OCI-LY1 (cell line): ENCODE data around the gene AGAP1.

Source experiments
- H2AFZ ChIP-seq: fragments of 200-600 bp; sonication (generic), shearing (Covaris generic); 2 replicates; pipeline ENCODE4 v1.6.0; 2014; ENCODE audit warnings: antibody characterized with exemption, mild to moderate bottlenecking, low read length
- H3F3A ChIP-seq: fragments of 200-600 bp; sonication (generic), shearing (Covaris generic); 2 replicates; pipeline ENCODE4 v1.6.0; 2014; ENCODE audit warnings: mild to moderate bottlenecking, antibody characterized with exemption, low read length, moderate library complexity; ENCODE audit not compliant: insufficient read depth
- H3K27ac ChIP-seq: fragments of 200-600 bp; sonication (generic); 2 replicates; pipeline ENCODE4 v1.5.1; 2014; ENCODE audit warnings: low read length, mixed run types, mild to moderate bottlenecking, low read depth; ENCODE audit not compliant: poor library complexity, severe bottlenecking
- H3K27me3 ChIP-seq: fragments of 200-600 bp; sonication (generic); 2 replicates; pipeline ENCODE4 v1.6.0; 2014; ENCODE audit warnings: antibody characterized with exemption, mild to moderate bottlenecking, low read length, moderate library complexity; ENCODE audit not compliant: insufficient read depth
- H3K36me3 ChIP-seq: fragments of 200-600 bp; sonication (generic); 2 replicates; pipeline ENCODE4 v1.6.1; 2014; ENCODE audit warnings: mild to moderate bottlenecking, antibody characterized with exemption, low read length, moderate library complexity, mixed read lengths; ENCODE audit not compliant: insufficient read depth
- H3K4me1 ChIP-seq: fragments of 200-600 bp; sonication (generic); 2 replicates; pipeline ENCODE4 v1.5.1; 2014; ENCODE audit warnings: mild to moderate bottlenecking, low read length, moderate library complexity; ENCODE audit not compliant: insufficient read depth, severe bottlenecking
- H3K4me2 ChIP-seq: fragments of 200-600 bp; sonication (generic), shearing (Covaris generic); 2 replicates; pipeline ENCODE4 v1.6.1; 2014; ENCODE audit warnings: low read length
- H3K4me3 ChIP-seq: fragments of 200-600 bp; sonication (generic); 2 replicates; pipeline ENCODE4 v1.5.1; 2014; ENCODE audit warnings: low read length, low read depth, mild to moderate bottlenecking, mixed read lengths; ENCODE audit not compliant: poor library complexity, severe bottlenecking
- H3K79me2 ChIP-seq: fragments of 200-600 bp; shearing (Covaris generic); 2 replicates; pipeline ENCODE4 v1.6.1; 2016; ENCODE audit warnings: mixed run types, low read length, mixed read lengths; ENCODE audit not compliant: insufficient read depth
- H3K9ac ChIP-seq: fragments of 200-600 bp; sonication (generic), shearing (Covaris generic); 2 replicates; pipeline ENCODE4 v1.6.1; 2014; ENCODE audit warnings: mild to moderate bottlenecking, low read length, mixed read lengths
- H3K9me2 ChIP-seq: fragments of 200-600 bp; sonication (generic), shearing (Covaris generic); 2 replicates; pipeline ENCODE4 v1.6.1; 2014; ENCODE audit warnings: low read depth, mild to moderate bottlenecking, low read length, mixed read lengths
- H3K9me3 ChIP-seq: fragments of 200-600 bp; shearing (Covaris generic); 2 replicates; pipeline ENCODE4 v1.6.1; 2014; ENCODE audit warnings: low read length, mixed read lengths
- H4K20me1 ChIP-seq: fragments of 200-600 bp; sonication (generic), shearing (Covaris generic); 2 replicates; pipeline ENCODE4 v1.6.0; 2016; ENCODE audit warnings: mild to moderate bottlenecking, low read length; ENCODE audit not compliant: insufficient read depth
- CTCF ChIP-seq: fragments of 200-600 bp; sonication (generic), shearing (Covaris generic); IDR thresholded peaks from 2 replicates; pipeline ENCODE4 v1.5.1; 2017; ENCODE audit warnings: mild to moderate bottlenecking, antibody characterized with exemption, low read length, moderate library complexity, mixed read lengths
- EZH2 ChIP-seq: fragments of 200-600 bp; sonication (generic), shearing (Covaris generic); IDR thresholded peaks from 2 replicates; pipeline ENCODE4 v1.8.0; 2017; ENCODE audit warnings: borderline replicate concordance, mixed run types, mild to moderate bottlenecking, antibody characterized with exemption, low read length, moderate library complexity, mixed read lengths

AGAP1 gene

GRCh38 chr2:235729557-235729947 is 235.7 kb downstream of the AGAP1 start:
- no peaks in the 10 kb centered on the region for H3K79me2 ChIP-seq
- H3F3A ChIP-seq, result no peaks in the 10 kb centered on the region
- H2AFZ ChIP-seq, result no peak overlapping the region
- no peaks in the 10 kb centered on the region for H3K9me2 ChIP-seq
- no peak overlapping the region for H3K4me2 ChIP-seq
- no peak overlapping the region for H3K9ac ChIP-seq
- H3K4me3 ChIP-seq, result no peak overlapping the region
- H3K9me3 ChIP-seq, result no peaks in the 10 kb centered on the region
- H3K4me1 ChIP-seq, result no peaks in the 10 kb centered on the region
- no peaks in the 10 kb centered on the region for H3K27me3 ChIP-seq
- H3K27ac ChIP-seq, result no peak overlapping the region
- H4K20me1 ChIP-seq, result no peaks in the 10 kb centered on the region
- no peak for TF ChIP-seq CTCF
- no peak for TF ChIP-seq EZH2
- H3K36me3 ChIP-seq, result no peaks in the 10 kb centered on the region

- Histone ChIP-seq H3K36me3 (no peaks in the 10 kb centered on the region), H3K4me3 (no peak overlapping the region), H3K4me1 (no peaks in the 10 kb centered on the region), H3K4me2 (no peak overlapping the region), H3K9me3 (no peaks in the 10 kb centered on the region), H3F3A (no peaks in the 10 kb centered on the region), H2AFZ (no peak overlapping the region), H3K79me2 (no peaks in the 10 kb centered on the region), H3K9ac (no peak overlapping the region), H3K27ac (no peak overlapping the region), H4K20me1 (no peaks in the 10 kb centered on the region), H3K9me2 (no peaks in the 10 kb centered on the region), H3K27me3 (no peaks in the 10 kb centered on the region)
- TF ChIP-seq EZH2 (no peak), CTCF (no peak)
Measured at GRCh38 chr2:235730115-235730514, 236.3 kb downstream of the AGAP1 start.

GRCh38 chr2:235733761-235734160 is 239.9 kb downstream of the AGAP1 start:
- no peaks in the 10 kb centered on the region for H3K36me3 ChIP-seq
- no peak overlapping the region for H3K4me2 ChIP-seq
- TF ChIP-seq CTCF, result no peak
- no peak for TF ChIP-seq EZH2
- no peak overlapping the region for H3K9ac ChIP-seq
- no peaks in the 10 kb centered on the region for H3K27me3 ChIP-seq
- H3K27ac ChIP-seq, result no peak overlapping the region
- H4K20me1 ChIP-seq, result no peaks in the 10 kb centered on the region
- no peak overlapping the region for H3K4me3 ChIP-seq
- H2AFZ ChIP-seq, result no peak overlapping the region
- H3K9me2 ChIP-seq, result no peaks in the 10 kb centered on the region
- no peaks in the 10 kb centered on the region for H3F3A ChIP-seq
- H3K79me2 ChIP-seq, result no peaks in the 10 kb centered on the region
- H3K9me3 ChIP-seq, result no peaks in the 10 kb centered on the region
- H3K4me1 ChIP-seq, result no peaks in the 10 kb centered on the region
